ENCODE measurements around the gene SAV1. TPM values are rescaled to one million over a fixed set of nuclear protein-coding genes. Genes with fewer than 3 reads are reported as not detected.

SAV1 gene
- total and polyA plus RNA-seq, 2 of the 8 experiments (the other 6 are each of a cell fraction or from before 2014, with no cell fraction given): 15.9 to 78.3 TPM

- TF ChIP-seq RXRA (IDR thresholded peaks at IDR 0.05; ENCODE audit: insufficient read depth, low read depth, low read length) (no peak), CEBPB (IDR thresholded peaks at IDR 0.05; ENCODE audit: low read depth, low read length) (no peak)
Observed at GRCh38 chr14:50607181-50607580, 60.9 kb downstream of the SAV1 start (continued).

All from H1 (cell line).